ENCODE data around the gene DVL3. TPM values are rescaled to one million over a fixed set of nuclear protein-coding genes. Genes with fewer than 3 reads are reported as not detected.
"Not testable (repeated sequence)": the region's sequence is repeated elsewhere in the genome, so short reads cannot be mapped to it uniquely, and the experiment has no call there.

Gene DVL3
- total RNA-seq, 4 donors from 2014 or later = 20.5 to 86.3 (median 57.4) TPM

GRCh38 chr3:184155644-184156521, 706 bp downstream of the DVL3 start:
- no peaks in the 10 kb centered on the region for H3K36me3 ChIP-seq
- peak overlapping the region; percentile 90 to 95 for H3K27ac ChIP-seq
- intact Hi-C loops (cut with DNase I; ENCODE audit: low total_unique reads) = no loop called here
- no peaks in the 10 kb centered on the region for H3K9me3 ChIP-seq
- peak overlapping the region; percentile 75 to 97 for H3K4me3 ChIP-seq
- no peaks in the 10 kb centered on the region for H3K27me3 ChIP-seq
- DNase-seq = peak in 1 of 2 donors; percentile 44
- peaks cover 4 to 24% of the 10 kb centered on the region in 2 donors for H3K4me1 ChIP-seq
- TF ChIP-seq POLR2A (IDR thresholded peaks at IDR 0.05) = no peak
- no peak for TF ChIP-seq CTCF (IDR thresholded peaks at IDR 0.05)

- peak overlapping the region; percentile 75 to 97 for H3K4me3 ChIP-seq
- peak; percentile 58 to 73 for DNase-seq
- no peaks in the 10 kb centered on the region for H3K27me3 ChIP-seq
- H3K9me3 ChIP-seq = no peaks in the 10 kb centered on the region
- no peaks in the 10 kb centered on the region for H3K36me3 ChIP-seq
- H3K27ac ChIP-seq = peak overlapping the region; percentile 90 to 95
- peaks cover 4 to 27% of the 10 kb centered on the region in 2 donors for H3K4me1 ChIP-seq
- intact Hi-C loops (cut with DNase I; ENCODE audit: low total_unique reads) = no loop called here
- TF ChIP-seq CTCF (IDR thresholded peaks at IDR 0.05) (no peak), POLR2A (IDR thresholded peaks at IDR 0.05) (no peak)
Observed at GRCh38 chr3:184156522-184156955, 1.4 kb downstream of the DVL3 start.

- Histone ChIP-seq H3K4me3 (peak overlapping the region; percentile 75 to 97), H3K27me3 (no peaks in the 10 kb centered on the region), H3K27ac (peak overlapping the region; percentile 90 to 95), H3K4me1 (peaks cover 4 to 27% of the 10 kb centered on the region in 2 donors), H3K9me3 (no peaks in the 10 kb centered on the region), H3K36me3 (no peaks in the 10 kb centered on the region)
- intact Hi-C loops (cut with DNase I; ENCODE audit: low total_unique reads) = no loop called here
- no peak for DNase-seq
- no peak for TF ChIP-seq CTCF (IDR thresholded peaks at IDR 0.05)
- TF ChIP-seq POLR2A (IDR thresholded peaks at IDR 0.05) = no peak
Observed at GRCh38 chr3:184157206-184157605, 2.0 kb downstream of the DVL3 start.

- intact Hi-C loops (cut with DNase I; ENCODE audit: low total_unique reads) = no loop called here
- H3K4me3 ChIP-seq = no peak overlapping the region
- peak overlapping the region in 1 of 2 donors; percentile 95 for H3K27ac ChIP-seq
- H3K9me3 ChIP-seq = no peaks in the 10 kb centered on the region
- no peak for TF ChIP-seq CTCF (IDR thresholded peaks at IDR 0.05)
- TF ChIP-seq POLR2A (IDR thresholded peaks at IDR 0.05) = no peak
- no peaks in the 10 kb centered on the region for H3K36me3 ChIP-seq
- no peaks in the 10 kb centered on the region for H3K27me3 ChIP-seq
- DNase-seq = no peak
- peaks cover 4 to 27% of the 10 kb centered on the region in 2 donors for H3K4me1 ChIP-seq
Observed at GRCh38 chr3:184158404-184158803, 3.2 kb downstream of the DVL3 start.

- Histone ChIP-seq H3K4me1 (peaks cover 4 to 27% of the 10 kb centered on the region in 2 donors), H3K4me3 (no peak overlapping the region), H3K27me3 (no peaks in the 10 kb centered on the region), H3K9me3 (no peaks in the 10 kb centered on the region), H3K36me3 (no peaks in the 10 kb centered on the region), H3K27ac (peak overlapping the region; percentile 11 to 79)
- intact Hi-C loops (cut with DNase I; ENCODE audit: low total_unique reads) = no loop called here
- no peak for DNase-seq
- no peak for TF ChIP-seq POLR2A (IDR thresholded peaks at IDR 0.05)
- TF ChIP-seq CTCF (IDR thresholded peaks at IDR 0.05) = no peak
Observed at GRCh38 chr3:184160456-184160855, 5.3 kb downstream of the DVL3 start.

GRCh38 chr3:184162571-184163070, 7.4 kb downstream of the DVL3 start:
- H3K4me3 ChIP-seq; intact Hi-C loops (cut with DNase I; ENCODE audit: low total_unique reads); DNase-seq; H3K9me3 ChIP-seq; H3K36me3 ChIP-seq; H3K27me3 ChIP-seq; H3K27ac ChIP-seq: not testable (repeated sequence)
- peaks cover 4 to 19% of the 10 kb centered on the region in 2 donors for H3K4me1 ChIP-seq
